ENCODE data around the gene SPATA12.

DNA sequence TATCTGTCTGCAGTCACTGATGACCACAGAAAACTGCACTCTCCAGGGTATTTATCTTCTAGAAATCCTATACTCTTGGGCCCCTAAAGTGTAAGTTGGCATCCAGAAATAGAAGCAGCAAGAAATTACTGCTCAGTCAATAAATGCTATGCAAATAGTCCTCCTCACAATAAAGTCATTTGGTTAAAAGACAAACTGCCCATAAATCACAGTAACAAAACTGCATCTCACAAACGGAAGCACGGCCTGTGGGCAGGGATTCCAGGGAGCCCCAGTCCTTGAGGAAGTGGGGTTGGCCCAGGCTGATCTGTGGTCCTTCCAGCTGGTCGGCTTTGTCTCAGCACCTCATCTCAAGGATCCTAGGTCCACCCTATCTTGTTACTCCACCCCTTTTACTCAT is 29.7 kb upstream of the SPATA12 start:
- TF ChIP-seq EZH2 (IDR thresholded peaks at IDR 0.05) (no peak), POLR2AphosphoS5 (IDR thresholded peaks at IDR 0.05; ENCODE audit: borderline replicate concordance, low read depth, low read length) (no peak), FOXP2 (optimal IDR thresholded peaks at IDR 0.05; ENCODE audit: control extremely low read depth, extremely low read length, insufficient read depth) (no peak)
